Activated CD4-positive, alpha-beta T cell treated with anti-CD3 and anti-CD28 coated beads for 4 hours (primary cell): Measurements from ENCODE around the gene AKAP4.
A peak's percentile ranks its signal among the peaks of the same experiment; 100 is the strongest.

Experiments used
- DNase-seq, 2 donors: peaks; one replicate each; pipeline ENCODE4 v3.0.0-alpha.2; 2020

The AKAP4 gene

GRCh38 chrX:50200907-50201306, at the start of gene AKAP4:
Gene AKAP4, minus strand, starts transcription at chrX:50201007. Its CDS starts 118 bp downstream, at chrX:50200889.
- DNase-seq: no peak

GRCh38 chrX:50211510-50211909, 10.7 kb upstream of the AKAP4 start:
- DNase-seq: no peak

- no peak for DNase-seq
Measured at GRCh38 chrX:50206753-50207152, 5.9 kb upstream of the AKAP4 start.

GRCh38 chrX:50204364-50204899, 3.6 kb upstream of the AKAP4 start, which contains the start of gene CCNB3:
Gene CCNB3, plus strand, starts transcription at chrX:50204765. Its CDS starts 80,399 bp downstream, at chrX:50285164.
- DNase-seq: peak; percentile 62 to 67

- DNase-seq: no peak
Measured at GRCh38 chrX:50202539-50202938, 1.7 kb upstream of the AKAP4 start.

GRCh38 chrX:50198348-50198747, 2.5 kb downstream of the AKAP4 start:
- DNase-seq: no peak

GRCh38 chrX:50188859-50189600, 11.8 kb downstream of the AKAP4 start:
- DNase-seq: no peak

- DNase-seq: no peak
Measured at GRCh38 chrX:50183891-50184290, 16.9 kb downstream of the AKAP4 start.

- no peak for DNase-seq
Measured at GRCh38 chrX:50180073-50180940, 20.5 kb downstream of the AKAP4 start.

- no peak for DNase-seq
Measured at GRCh38 chrX:50169717-50170116, 31.1 kb downstream of the AKAP4 start.

GRCh38 chrX:50168241-50168687, 32.5 kb downstream of the AKAP4 start:
- no peak for DNase-seq

GRCh38 chrX:50167366-50167765, 33.4 kb downstream of the AKAP4 start:
- no peak for DNase-seq

GRCh38 chrX:50165727-50166126, 35.1 kb downstream of the AKAP4 start:
- DNase-seq: no peak

GRCh38 chrX:50161127-50161526, 39.7 kb downstream of the AKAP4 start:
- no peak for DNase-seq

GRCh38 chrX:50158593-50158992, 42.2 kb downstream of the AKAP4 start:
- no peak for DNase-seq

- DNase-seq: no peak
Measured at GRCh38 chrX:50157545-50158135, 43.2 kb downstream of the AKAP4 start.

- no peak for DNase-seq
Measured at GRCh38 chrX:50154429-50154828, 46.4 kb downstream of the AKAP4 start.

- DNase-seq: no peak
Measured at GRCh38 chrX:50152456-50152855, 48.4 kb downstream of the AKAP4 start.

GRCh38 chrX:50147972-50148371, 52.8 kb downstream of the AKAP4 start:
- no peak for DNase-seq
